H9 (cell line): ENCODE measurements around the gene SSTR4. TPM values are rescaled to one million over a fixed set of nuclear protein-coding genes. Genes with fewer than 3 reads are reported as not detected.

Source experiments
- DNase-seq: peaks from one replicate; pipeline ENCODE4 v3.0.0-alpha.2; 2017
- H2AFZ ChIP-seq: one replicate; pipeline ENCODE4 v1.6.1; 2013; ENCODE audit warnings: mild to moderate bottlenecking, low read length, control low read depth, moderate library complexity
- H2AK5ac ChIP-seq: 2 replicates; pipeline ENCODE4 v1.6.1; 2013; ENCODE audit warnings: low read length, control low read depth, mixed read lengths; ENCODE audit not compliant: insufficient read length
- H2BK120ac ChIP-seq: one replicate; pipeline ENCODE4 v1.6.1; 2013; ENCODE audit warnings: low read depth, mild to moderate bottlenecking, low read length, control low read depth, inconsistent platforms; ENCODE audit not compliant: poor library complexity, severe bottlenecking
- H2BK12ac ChIP-seq: 2 replicates; pipeline ENCODE4 v1.6.1; 2013; ENCODE audit warnings: low read length, control low read depth, mixed read lengths, low read depth; ENCODE audit not compliant: insufficient read length
- H2BK15ac ChIP-seq: 2 replicates; pipeline ENCODE4 v1.6.1; 2013; ENCODE audit warnings: low read depth, low read length, control low read depth
- H2BK20ac ChIP-seq: one replicate; pipeline ENCODE4 v1.6.1; 2013; ENCODE audit warnings: low read depth, mild to moderate bottlenecking, low read length, control low read depth, inconsistent platforms; ENCODE audit not compliant: poor library complexity, severe bottlenecking
- H2BK5ac ChIP-seq: 2 replicates; pipeline ENCODE4 v1.6.1; 2013; ENCODE audit warnings: low read length, control low read depth, mixed read lengths; ENCODE audit not compliant: insufficient read length
- H3K14ac ChIP-seq: 2 replicates; pipeline ENCODE4 v1.6.1; 2013; ENCODE audit warnings: low read length, control low read depth; ENCODE audit not compliant: insufficient read depth
- H3K18ac ChIP-seq: 2 replicates; pipeline ENCODE4 v1.6.1; 2013; ENCODE audit warnings: low read depth, mild to moderate bottlenecking, mixed read lengths, low read length, control low read depth; ENCODE audit not compliant: insufficient read length
- H3K23ac ChIP-seq: 2 replicates; pipeline ENCODE4 v1.6.1; 2013; ENCODE audit warnings: low read length, control low read depth, mixed read lengths, low read depth; ENCODE audit not compliant: insufficient read length
- H3K23me2 ChIP-seq: 2 replicates; pipeline ENCODE4 v1.6.1; 2013; ENCODE audit warnings: low read depth, mild to moderate bottlenecking, mixed read lengths, low read length, control low read depth; ENCODE audit not compliant: insufficient read length, poor library complexity, severe bottlenecking
- H3K27ac ChIP-seq: 2 replicates; pipeline ENCODE4 v1.5.1; 2013; ENCODE audit warnings: low read length, control low read depth, mixed read lengths, low read depth; ENCODE audit not compliant: insufficient read length
- H3K27me3 ChIP-seq: 2 replicates; pipeline ENCODE4 v1.6.1; 2013; ENCODE audit warnings: low read length, control low read depth, inconsistent platforms; ENCODE audit not compliant: insufficient read depth
- H3K4ac ChIP-seq: 2 replicates; pipeline ENCODE4 v1.6.1; 2013; ENCODE audit warnings: low read depth, mild to moderate bottlenecking, control low read depth, inconsistent platforms, low read length, moderate library complexity
- H3K4me1 ChIP-seq: 2 replicates; pipeline ENCODE4 v1.6.1; 2013; ENCODE audit warnings: low read length, control low read depth, inconsistent platforms; ENCODE audit not compliant: insufficient read depth
- H3K4me2 ChIP-seq: 2 replicates; pipeline ENCODE4 v1.6.1; 2013; ENCODE audit warnings: low read length, control low read depth, mixed read lengths; ENCODE audit not compliant: insufficient read length, insufficient read depth
- H3K56ac ChIP-seq: 2 replicates; pipeline ENCODE4 v1.6.1; 2013; ENCODE audit warnings: low read depth, mild to moderate bottlenecking, mixed read lengths, low read length, control low read depth; ENCODE audit not compliant: insufficient read length
- H3K79me1 ChIP-seq: 2 replicates; pipeline ENCODE4 v1.6.1; 2013; ENCODE audit warnings: low read depth, mild to moderate bottlenecking, moderate library complexity, low read length, control low read depth, inconsistent platforms; ENCODE audit not compliant: insufficient read depth, poor library complexity, severe bottlenecking
- H3K79me2 ChIP-seq: 2 replicates; pipeline ENCODE4 v1.6.1; 2013; ENCODE audit warnings: low read length, control low read depth, inconsistent platforms; ENCODE audit not compliant: insufficient read depth
- H3K9ac ChIP-seq: 2 replicates; pipeline ENCODE4 v1.6.1; 2013; ENCODE audit warnings: low read length, control low read depth, mixed read lengths; ENCODE audit not compliant: insufficient read length; ENCODE audit errors: extremely low read depth
- H3K9me3 ChIP-seq: one replicate; pipeline ENCODE4 v1.6.1; 2013; ENCODE audit warnings: low read depth, low read length, inconsistent platforms; ENCODE audit not compliant: control insufficient read depth
- H3T11ph ChIP-seq: one replicate; pipeline ENCODE4 v1.6.1; 2013; ENCODE audit warnings: mild to moderate bottlenecking, low read length, control low read depth, inconsistent platforms
- H4K20me1 ChIP-seq: one replicate; pipeline ENCODE4 v1.6.1; 2013; ENCODE audit not compliant: control insufficient read depth, insufficient read length, insufficient read depth
- H4K5ac ChIP-seq: 2 replicates; pipeline ENCODE4 v1.6.1; 2013; ENCODE audit warnings: low read depth, mild to moderate bottlenecking, mixed read lengths, low read length, control low read depth; ENCODE audit not compliant: insufficient read length
- H4K8ac ChIP-seq: replicated peaks from 2 replicates; pipeline ENCODE4 v1.6.1; 2013; ENCODE audit warnings: low read length, control low read depth, mixed read lengths, low read depth; ENCODE audit not compliant: insufficient read length
- H4K91ac ChIP-seq: 2 replicates; pipeline ENCODE4 v1.6.1; 2013; ENCODE audit warnings: low read depth, mild to moderate bottlenecking, moderate library complexity, mixed read lengths, low read length, control low read depth; ENCODE audit not compliant: insufficient read length
- H3K27ac Mint-ChIP-seq, 3 experiments: 2 replicates in 2 of 3; 3 replicates in 1 of 3; pipeline ENCODE4 v1.8.0; 2020 to 2021; ENCODE audit warnings: mixed read lengths in 3 of 3, mild to moderate bottlenecking in 1 of 3, moderate library complexity in 1 of 3
- H3K27me3 Mint-ChIP-seq: 2 replicates; pipeline ENCODE4 v1.8.0; 2021; ENCODE audit warnings: low read depth, mild to moderate bottlenecking, moderate library complexity, mixed read lengths
- H3K36me3 Mint-ChIP-seq, 3 experiments: 2 replicates in 2 of 3; 3 replicates in 1 of 3; pipeline ENCODE4 v1.8.0; 2020 to 2021; ENCODE audit warnings: low read depth in 3 of 3, mixed read lengths in 3 of 3; ENCODE audit not compliant: insufficient read depth in 1 of 3
- H3K4me1 Mint-ChIP-seq, 2 experiments: 2 replicates each; pipeline ENCODE4 v1.8.0; 2020; ENCODE audit warnings: mixed read lengths in 2 of 2
- H3K4me3 Mint-ChIP-seq, 2 experiments: 2 replicates in 1 of 2; 3 replicates in 1 of 2; pipeline ENCODE4 v1.8.0; 2020 to 2021; ENCODE audit warnings: mild to moderate bottlenecking in 2 of 2, mixed read lengths in 2 of 2, moderate library complexity in 1 of 2
- H3K9me3 Mint-ChIP-seq, 2 experiments: 2 replicates in 1 of 2; 3 replicates in 1 of 2; pipeline ENCODE4 v1.8.0; 2020; ENCODE audit warnings: mild to moderate bottlenecking in 2 of 2, mixed read lengths in 2 of 2, moderate library complexity in 1 of 2
- WGBS: extraction: QIAGEN DNeasy Blood & Tissue Kit; methylation state at CpG from one replicate; pipeline ENCODE4 v1.1.7; 2013; ENCODE audit warnings: missing lambda C conversion rate, low lambda C conversion rate, mixed read lengths; ENCODE audit not compliant: insufficient read length; ENCODE audit errors: extremely low coverage; 5-methylcytosine and 5-hydroxymethylcytosine counted together
- total RNA-seq: library from RNA; stranded (reverse); gene quantifications from 2 replicates; pipeline ENCODE4 v1.2.1, GENCODE V29; 2021
- TF ChIP-seq, protein P1 (sequence below): fragments of 200-600 bp; sonication (generic); conservative IDR thresholded peaks from 3 replicates; pipeline ENCODE4 v1.8.0; 2021; ENCODE audit warnings: antibody characterized with exemption, mild to moderate bottlenecking

The SSTR4 gene
- total RNA-seq, 1 experiment from 2014 or later = not detected

DNA sequence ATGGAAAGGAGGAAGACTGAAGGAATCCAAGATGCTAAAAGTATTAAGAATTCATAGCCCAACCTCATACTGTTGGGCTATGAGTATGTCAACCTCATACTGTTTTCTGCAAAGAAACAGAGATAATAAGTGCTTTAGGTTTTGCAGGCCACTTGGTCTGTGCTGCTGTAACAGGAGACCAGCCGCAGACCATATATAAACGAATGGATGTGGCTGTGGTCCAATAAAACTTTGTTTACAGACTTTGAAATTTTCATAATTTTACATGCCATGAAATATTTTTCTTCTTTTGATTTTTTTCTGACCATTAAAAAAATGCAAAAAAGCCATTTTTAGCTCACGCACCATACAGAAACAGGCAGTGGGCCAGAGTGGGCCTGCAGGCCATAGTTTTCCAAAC lies 28.1 kb downstream of the SSTR4 start:
- Histone ChIP-seq H3K79me2 (no peaks in the 10 kb centered on the region), H2BK15ac (no peak overlapping the region), H4K5ac (no peak overlapping the region), H2BK120ac (no peak overlapping the region), H3K9me3 (no peaks in the 10 kb centered on the region), H2BK12ac (no peak overlapping the region), H2AK5ac (no peak overlapping the region), H2AFZ (no peak overlapping the region), H3K79me1 (no peaks in the 10 kb centered on the region), H3K27ac (no peak overlapping the region), H4K91ac (no peak overlapping the region), H3K56ac (no peak overlapping the region), H3T11ph (no peak overlapping the region), H3K4me2 (no peak overlapping the region), H2BK20ac (no peak overlapping the region), H3K9ac (no peak overlapping the region), H3K18ac (no peak overlapping the region), H3K23ac (no peak overlapping the region), H3K23me2 (no peaks in the 10 kb centered on the region), H3K4me1 (peaks cover 3% of the 10 kb centered on the region; the same call in 1 of the 2 replicates), H3K14ac (no peak overlapping the region), H4K8ac (no peak overlapping the region), H4K20me1 (no peaks in the 10 kb centered on the region), H3K27me3 (no peaks in the 10 kb centered on the region), H2BK5ac (no peak overlapping the region), H3K4ac (no peak overlapping the region)
- Mint-ChIP-seq H3K9me3 (no peaks in the 10 kb centered on the region), H3K27me3 (no peaks in the 10 kb centered on the region; the same call in 1 of the 2 replicates), H3K36me3 (no peaks in the 10 kb centered on the region), H3K4me1 (peaks cover 21 to 35% of the 10 kb centered on the region in 2 experiments), H3K4me3 (no peak overlapping the region; a peak in 1 of 5 replicates), H3K27ac (no peak overlapping the region)
- DNase-seq = no peak
- WGBS = no CpG with 5 or more reads among the region's 3 CpGs
- TF ChIP-seq, protein P1, sequence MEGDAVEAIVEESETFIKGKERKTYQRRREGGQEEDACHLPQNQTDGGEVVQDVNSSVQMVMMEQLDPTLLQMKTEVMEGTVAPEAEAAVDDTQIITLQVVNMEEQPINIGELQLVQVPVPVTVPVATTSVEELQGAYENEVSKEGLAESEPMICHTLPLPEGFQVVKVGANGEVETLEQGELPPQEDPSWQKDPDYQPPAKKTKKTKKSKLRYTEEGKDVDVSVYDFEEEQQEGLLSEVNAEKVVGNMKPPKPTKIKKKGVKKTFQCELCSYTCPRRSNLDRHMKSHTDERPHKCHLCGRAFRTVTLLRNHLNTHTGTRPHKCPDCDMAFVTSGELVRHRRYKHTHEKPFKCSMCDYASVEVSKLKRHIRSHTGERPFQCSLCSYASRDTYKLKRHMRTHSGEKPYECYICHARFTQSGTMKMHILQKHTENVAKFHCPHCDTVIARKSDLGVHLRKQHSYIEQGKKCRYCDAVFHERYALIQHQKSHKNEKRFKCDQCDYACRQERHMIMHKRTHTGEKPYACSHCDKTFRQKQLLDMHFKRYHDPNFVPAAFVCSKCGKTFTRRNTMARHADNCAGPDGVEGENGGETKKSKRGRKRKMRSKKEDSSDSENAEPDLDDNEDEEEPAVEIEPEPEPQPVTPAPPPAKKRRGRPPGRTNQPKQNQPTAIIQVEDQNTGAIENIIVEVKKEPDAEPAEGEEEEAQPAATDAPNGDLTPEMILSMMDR = no peak
